Activated naive CD4-positive, alpha-beta T cell treated with anti-CD3 and anti-CD28 coated beads, Interleukin-2, amount 50 U/mL, for 72 hours (primary cell): ENCODE results near the gene RGS21. TPM values are rescaled to one million over a fixed set of nuclear protein-coding genes. Genes with fewer than 3 reads are reported as not detected.

ENCODE experiments used
- ATAC-seq, 2 donors: fragments of 150-1000 bp; cut with Tn5 transposase; 2 replicates each; pipeline ENCODE4 v1.10.0; 2021; ENCODE audit warnings: mild to moderate bottlenecking in 2 of 2, moderate library complexity in 2 of 2
- DNase-seq, 2 donors: peaks; one replicate each; pipeline ENCODE4 v3.0.0; 2021 to 2022; ENCODE audit warnings: low spot score in 2 of 2
- H3K27ac Mint-ChIP-seq, 2 donors: one replicate each; pipeline ENCODE4 v1.8.0; 2022; ENCODE audit warnings: mild to moderate bottlenecking in 2 of 2, mixed read lengths in 2 of 2
- H3K36me3 Mint-ChIP-seq, 2 donors: one replicate each; pipeline ENCODE4 v1.8.0; 2022; ENCODE audit warnings: mixed read lengths in 2 of 2
- H3K9me3 Mint-ChIP-seq, 2 donors: one replicate each; pipeline ENCODE4 v1.8.0; 2022; ENCODE audit warnings: mixed read lengths in 2 of 2
- total RNA-seq, 2 donors: library from RNA; stranded (reverse); gene quantifications; one replicate each; pipeline ENCODE4 v1.2.3, GENCODE V29; 2022

The RGS21 gene
- total RNA-seq, 2 donors from 2014 or later, result not detected

- DNase-seq (no peak), ATAC-seq (no peak)
- Mint-ChIP-seq H3K27ac (no peak overlapping the region), H3K9me3 (no peaks in the 10 kb centered on the region), H3K36me3 (no peaks in the 10 kb centered on the region)
These were observed 42.0 kb downstream of the RGS21 start for GRCh38 chr1:192358822-192359221.

DNA sequence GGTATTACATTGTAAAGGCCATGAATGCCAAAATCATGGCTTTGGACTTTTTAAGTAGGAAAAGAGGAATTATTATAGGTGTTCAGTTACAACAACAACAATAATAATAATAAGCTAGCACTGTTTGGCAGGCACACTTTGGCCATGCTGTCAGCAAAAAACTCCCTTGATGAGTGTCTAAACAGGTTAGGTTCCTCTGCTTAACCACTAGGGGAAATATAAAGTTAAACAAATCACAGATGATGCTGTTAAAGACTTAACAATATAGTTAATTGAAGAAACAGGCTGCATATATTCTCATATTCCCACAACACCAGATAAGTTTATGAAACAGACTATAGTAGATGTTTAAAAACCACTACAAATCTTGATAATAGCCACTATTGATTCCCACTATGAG, 46.4 kb downstream of the RGS21 start:
- no peaks in the 10 kb centered on the region for H3K9me3 Mint-ChIP-seq
- no peak overlapping the region for H3K27ac Mint-ChIP-seq
- no peak for ATAC-seq
- no peak for DNase-seq
- H3K36me3 Mint-ChIP-seq, result no peaks in the 10 kb centered on the region

DNA sequence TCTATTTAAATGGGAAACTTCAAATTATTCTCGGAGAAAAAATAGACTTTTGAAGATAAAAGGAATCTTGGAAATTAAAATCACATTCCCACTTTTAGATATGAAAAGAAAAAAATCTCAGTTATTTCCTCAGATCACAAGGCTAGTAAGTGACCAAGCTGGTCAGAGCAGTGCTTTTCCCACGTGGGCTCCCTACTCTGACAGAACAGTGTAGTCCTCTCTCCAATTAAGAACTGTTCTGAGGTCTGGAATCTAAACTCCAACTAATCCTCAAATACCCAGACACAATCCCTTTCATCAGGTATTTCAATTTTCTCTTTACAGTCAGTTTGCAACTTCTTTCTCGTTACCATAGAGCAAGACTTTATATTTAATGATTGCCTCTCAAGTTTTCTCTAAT, 50.6 kb downstream of the RGS21 start:
- Mint-ChIP-seq H3K27ac (no peak overlapping the region), H3K36me3 (no peaks in the 10 kb centered on the region), H3K9me3 (no peaks in the 10 kb centered on the region)
- DNase-seq, result no peak
- no peak for ATAC-seq

DNA sequence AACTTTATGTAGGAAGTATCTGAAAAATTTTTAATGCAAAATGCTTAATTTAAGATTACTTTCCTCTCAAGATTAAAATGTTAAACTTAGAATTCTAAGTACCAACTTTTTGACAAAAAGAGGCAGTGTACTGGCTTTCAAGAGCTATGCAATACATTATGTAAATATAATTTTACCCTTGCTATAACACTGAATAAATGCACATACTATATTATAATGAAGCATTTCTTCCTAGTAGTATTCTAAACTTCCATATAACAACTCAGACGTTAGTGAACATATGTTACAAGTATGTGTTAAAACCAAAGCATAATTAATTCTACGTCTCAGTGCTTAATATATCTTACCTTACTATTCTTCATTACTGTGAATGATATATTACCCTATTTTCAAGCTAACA, 58.5 kb downstream of the RGS21 start:
- no peak for ATAC-seq
- Mint-ChIP-seq H3K27ac (no peak overlapping the region), H3K9me3 (no peaks in the 10 kb centered on the region), H3K36me3 (no peaks in the 10 kb centered on the region)
- no peak for DNase-seq

DNA sequence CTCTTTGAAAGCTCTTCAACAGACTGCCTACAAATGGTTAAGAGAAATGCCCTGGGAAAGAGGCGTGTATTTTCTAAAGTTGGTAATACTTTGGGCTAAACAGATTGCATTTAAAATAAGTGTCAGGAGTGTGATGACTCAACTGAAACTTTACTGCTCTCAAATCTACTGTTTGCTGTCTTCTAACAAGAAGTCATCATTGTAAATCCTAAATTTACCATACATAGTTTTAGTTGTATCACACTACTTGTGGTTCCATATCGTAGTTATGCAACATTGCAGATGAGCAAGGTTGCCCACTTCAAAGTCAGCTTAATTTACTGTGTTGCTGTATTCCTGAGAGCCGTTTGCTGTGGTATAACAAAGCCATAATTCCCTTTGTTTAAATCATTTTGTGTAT, 59.6 kb downstream of the RGS21 start:
- Mint-ChIP-seq H3K9me3 (no peaks in the 10 kb centered on the region), H3K36me3 (no peaks in the 10 kb centered on the region), H3K27ac (no peak overlapping the region)
- DNase-seq (no peak), ATAC-seq (no peak)

DNA sequence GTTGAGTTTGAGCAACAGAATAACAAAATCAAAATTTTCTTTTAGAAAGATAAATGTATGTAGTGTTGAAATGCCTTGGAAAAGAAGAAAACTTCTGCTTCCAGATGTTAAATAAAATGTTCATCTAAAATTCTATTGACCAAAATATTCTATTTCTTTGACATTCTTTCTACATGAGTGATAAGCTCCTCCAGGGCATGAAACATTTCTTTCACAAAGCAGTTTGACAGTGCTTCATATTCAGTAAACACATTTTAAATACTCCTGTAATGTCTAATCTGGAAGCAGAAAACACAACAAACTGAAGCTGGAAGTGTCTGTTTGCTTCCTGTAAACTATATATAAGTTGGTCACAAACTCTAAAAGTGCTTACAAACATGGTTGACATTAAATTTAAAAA, 61.5 kb downstream of the RGS21 start:
- DNase-seq (no peak), ATAC-seq (no peak)
- Mint-ChIP-seq H3K9me3 (no peaks in the 10 kb centered on the region), H3K27ac (no peak overlapping the region), H3K36me3 (no peaks in the 10 kb centered on the region)

DNA sequence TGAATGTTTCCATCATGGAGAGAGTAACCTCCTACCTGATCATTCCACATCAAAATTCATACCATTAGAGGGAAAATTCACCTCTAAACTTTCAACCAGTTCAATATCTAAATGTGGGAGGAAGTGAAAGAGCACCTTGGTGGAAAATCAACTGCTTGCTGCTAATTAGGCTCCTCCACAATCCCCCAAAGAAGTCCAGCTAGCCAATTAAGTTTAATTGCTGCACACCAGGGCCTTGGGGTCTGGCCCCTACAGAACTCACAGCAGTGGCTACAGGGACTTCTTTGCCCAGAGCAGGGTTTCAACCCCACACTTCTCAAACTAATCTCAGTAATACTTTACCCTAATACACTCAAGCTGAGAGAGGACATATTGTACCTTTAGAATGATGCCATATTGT, 62.1 kb downstream of the RGS21 start:
- H3K27ac Mint-ChIP-seq, result no peak overlapping the region
- ATAC-seq (no peak), DNase-seq (no peak)
- H3K36me3 Mint-ChIP-seq, result no peaks in the 10 kb centered on the region
- no peaks in the 10 kb centered on the region for H3K9me3 Mint-ChIP-seq

- ATAC-seq (no peak), DNase-seq (no peak)
- Mint-ChIP-seq H3K36me3 (no peaks in the 10 kb centered on the region), H3K27ac (no peak overlapping the region), H3K9me3 (no peaks in the 10 kb centered on the region)
These were observed 62.8 kb downstream of the RGS21 start for GRCh38 chr1:192379554-192379953.

GRCh38 chr1:192382758-192383157, 66.0 kb downstream of the RGS21 start:
- no peak for ATAC-seq
- Mint-ChIP-seq H3K9me3 (no peaks in the 10 kb centered on the region), H3K27ac (no peak overlapping the region)

GRCh38 chr1:192386051-192386650, 69.4 kb downstream of the RGS21 start:
- Mint-ChIP-seq H3K9me3 (peaks cover 0 to 2% of the 10 kb centered on the region in 2 donors), H3K36me3 (no peaks in the 10 kb centered on the region), H3K27ac (no peak overlapping the region)
- no peak for DNase-seq
- no peak for ATAC-seq

More at GRCh38 chr1:192382758-192383157, 66.0 kb downstream of the RGS21 start:
- no peak for DNase-seq
- no peaks in the 10 kb centered on the region for H3K36me3 Mint-ChIP-seq

- ATAC-seq (no peak), DNase-seq (no peak)
- no peaks in the 10 kb centered on the region for H3K36me3 Mint-ChIP-seq
- H3K27ac Mint-ChIP-seq, result no peak overlapping the region
- peaks cover 0 to 6% of the 10 kb centered on the region in 2 donors for H3K9me3 Mint-ChIP-seq
These were observed 78.4 kb downstream of the RGS21 start for GRCh38 chr1:192395211-192395610.

GRCh38 chr1:192395895-192396294, 79.1 kb downstream of the RGS21 start:
- Mint-ChIP-seq H3K27ac (no peak overlapping the region), H3K9me3 (peaks cover 0 to 6% of the 10 kb centered on the region in 2 donors), H3K36me3 (no peaks in the 10 kb centered on the region)
- DNase-seq, result no peak
- no peak for ATAC-seq

DNA sequence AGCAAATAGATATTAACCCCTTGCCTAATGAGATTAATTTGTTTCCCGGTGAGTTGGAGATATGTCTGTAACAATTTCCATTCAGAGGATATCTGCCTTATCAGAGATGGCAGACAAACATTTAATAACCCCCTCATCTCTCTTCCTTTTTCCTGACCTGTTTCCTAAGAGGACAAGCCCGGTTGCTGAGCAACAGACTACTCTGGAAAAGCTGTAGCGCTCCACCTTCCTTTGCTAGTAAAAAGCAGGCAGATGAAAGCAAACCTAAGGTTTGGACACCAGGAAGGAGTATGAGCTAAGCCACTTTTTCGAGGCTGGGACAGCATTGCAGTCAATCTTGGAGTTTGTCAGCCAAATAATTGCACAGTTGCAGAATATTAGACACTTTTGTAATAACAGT, 82.4 kb downstream of the RGS21 start:
- Mint-ChIP-seq H3K27ac (no peak overlapping the region), H3K36me3 (no peaks in the 10 kb centered on the region), H3K9me3 (no peaks in the 10 kb centered on the region)
- ATAC-seq (no peak), DNase-seq (no peak)

GRCh38 chr1:192401825-192402224, 85.0 kb downstream of the RGS21 start:
- H3K36me3 Mint-ChIP-seq, result no peaks in the 10 kb centered on the region
- no peak overlapping the region for H3K27ac Mint-ChIP-seq
- no peaks in the 10 kb centered on the region for H3K9me3 Mint-ChIP-seq
- ATAC-seq, result no peak
- no peak for DNase-seq

- no peaks in the 10 kb centered on the region for H3K9me3 Mint-ChIP-seq
- no peak overlapping the region for H3K27ac Mint-ChIP-seq
- ATAC-seq, result no peak
- no peaks in the 10 kb centered on the region for H3K36me3 Mint-ChIP-seq
- DNase-seq, result no peak
These were observed 85.8 kb downstream of the RGS21 start for GRCh38 chr1:192402571-192402970.

GRCh38 chr1:192407206-192407605, 90.4 kb downstream of the RGS21 start:
- no peaks in the 10 kb centered on the region for H3K9me3 Mint-ChIP-seq
- ATAC-seq (no peak), DNase-seq (no peak)
- H3K27ac Mint-ChIP-seq, result no peak overlapping the region
- no peaks in the 10 kb centered on the region for H3K36me3 Mint-ChIP-seq
